Stimulated activated CD8-positive, alpha-beta memory T cell treated with anti-CD3 and anti-CD28 coated beads, Interleukin-2, amount 100 ng/mL, for 48 hours (primary cell): ENCODE results near the gene URI1.
"Not testable (repeated sequence)": the region's sequence is repeated elsewhere in the genome, so short reads cannot be mapped to it uniquely, and the experiment has no call there.

ENCODE experiments used
- DNase-seq, 2 donors: peaks; one replicate each; pipeline ENCODE4 v3.0.0-alpha.2; 2020; ENCODE audit warnings: low read depth in 2 of 2

Gene URI1

DNA sequence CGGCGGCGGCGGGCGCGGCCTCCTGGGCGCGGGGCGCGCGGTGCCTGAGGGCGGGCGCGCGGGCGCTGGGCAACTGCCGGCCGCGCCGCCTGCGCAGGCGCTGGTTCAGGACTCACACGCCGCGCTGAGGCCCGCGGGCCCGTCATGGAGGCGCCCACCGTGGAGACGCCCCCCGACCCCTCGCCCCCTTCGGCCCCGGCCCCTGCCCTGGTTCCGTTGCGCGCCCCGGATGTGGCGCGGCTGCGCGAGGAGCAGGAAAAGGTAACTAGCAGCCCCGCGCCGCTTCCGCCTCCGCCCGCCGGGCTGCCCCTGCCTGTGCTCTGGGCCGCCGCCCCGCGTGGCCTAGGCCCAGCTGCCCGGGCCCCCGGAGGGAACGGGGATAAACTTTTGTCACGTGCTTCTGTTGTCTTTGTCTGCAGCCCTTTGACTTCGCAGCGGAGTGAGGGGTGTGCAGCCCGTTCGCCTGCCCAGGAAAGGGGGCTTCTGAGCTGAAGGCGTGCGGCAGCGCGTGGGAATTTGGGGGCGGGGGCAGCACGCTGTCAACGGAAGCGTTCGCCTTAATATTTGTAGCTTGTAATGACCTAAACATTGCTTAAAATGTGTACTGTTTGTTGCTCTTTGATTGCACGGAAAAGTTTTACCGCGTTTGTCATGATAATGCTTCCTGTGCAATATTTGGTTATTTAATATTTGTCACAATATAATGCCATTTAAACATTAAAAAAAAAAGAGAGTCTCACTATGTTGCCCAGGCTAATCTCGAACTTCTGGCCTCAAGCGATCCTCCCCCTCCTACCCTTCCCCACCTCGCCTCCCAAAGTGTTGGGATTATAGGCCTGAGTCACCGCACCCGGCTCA lies 594 bp downstream of the URI1 start:
- DNase-seq, result peak; percentile 57 to 66

GRCh38 chr19:29943615-29944014 lies 1.6 kb downstream of the URI1 start:
- DNase-seq, result no peak

DNA sequence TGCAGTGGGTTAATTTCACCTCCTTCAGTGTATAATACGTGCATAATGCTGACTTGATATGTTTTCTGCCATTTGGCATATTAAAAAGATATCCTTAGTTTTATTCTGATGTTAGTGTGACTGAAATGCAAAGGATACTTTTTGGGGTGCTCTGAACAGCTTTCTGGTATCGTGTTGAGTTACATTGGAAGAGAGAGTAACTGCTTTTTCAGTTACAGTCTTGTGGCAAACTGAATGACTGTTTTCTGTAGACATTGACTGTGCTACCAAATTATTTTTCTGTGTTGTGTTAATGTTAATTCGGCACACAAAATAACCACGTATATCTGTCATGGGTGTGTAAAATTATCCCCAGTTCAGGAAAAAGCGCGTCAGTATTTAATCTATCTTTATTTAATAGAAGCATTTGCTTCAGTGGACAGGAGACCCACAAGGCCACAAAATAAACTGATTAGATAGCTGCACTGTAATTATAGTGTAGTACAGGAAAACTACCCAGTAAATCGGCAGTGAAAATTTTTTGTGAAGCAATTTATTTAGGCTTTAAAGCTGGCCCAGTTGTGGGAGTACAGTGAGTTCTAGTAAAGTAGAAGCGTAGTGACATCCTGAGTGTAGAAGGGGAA lies 2.5 kb downstream of the URI1 start:
- no peak for DNase-seq

GRCh38 chr19:29945017-29945416 lies 3.0 kb downstream of the URI1 start:
- DNase-seq, result no peak

DNA sequence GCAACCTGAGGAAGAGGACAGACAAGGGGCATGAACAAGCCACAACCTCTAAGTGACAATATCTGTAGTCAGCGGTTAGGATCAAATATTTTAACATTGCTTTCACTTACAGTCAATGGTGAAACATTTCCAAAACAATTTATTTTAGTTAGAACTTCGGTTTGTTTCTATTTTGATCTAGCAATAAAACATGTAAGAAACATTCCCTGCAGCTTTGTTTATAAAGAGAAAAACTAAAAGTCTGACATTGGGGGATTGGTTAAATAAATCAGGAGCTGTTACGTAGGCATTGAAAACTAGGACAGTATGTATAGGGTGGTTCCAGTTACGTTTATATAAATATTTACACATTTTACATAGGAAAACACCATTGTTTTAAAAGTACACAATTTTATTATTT lies 3.4 kb downstream of the URI1 start:
- DNase-seq, result no peak

DNA sequence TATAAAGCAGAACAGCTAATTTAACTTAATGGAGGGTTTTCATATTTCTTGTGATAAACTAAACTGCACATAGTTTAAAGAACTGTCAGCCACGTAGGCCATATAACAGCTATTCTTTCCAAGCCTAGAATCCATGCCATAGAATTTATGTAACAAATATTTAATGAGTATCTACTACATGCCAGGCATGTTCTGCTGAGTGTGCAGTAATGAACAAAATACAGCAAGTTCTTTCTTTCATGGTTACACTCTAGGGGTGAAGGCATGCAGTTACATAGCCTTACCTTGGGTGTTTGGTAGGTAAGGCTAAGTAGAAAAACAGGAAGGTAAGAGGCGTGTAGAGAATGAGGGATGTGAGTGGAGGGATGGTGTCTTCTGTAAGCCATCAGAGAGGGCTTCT lies 4.6 kb downstream of the URI1 start:
- DNase-seq, result no peak

DNA sequence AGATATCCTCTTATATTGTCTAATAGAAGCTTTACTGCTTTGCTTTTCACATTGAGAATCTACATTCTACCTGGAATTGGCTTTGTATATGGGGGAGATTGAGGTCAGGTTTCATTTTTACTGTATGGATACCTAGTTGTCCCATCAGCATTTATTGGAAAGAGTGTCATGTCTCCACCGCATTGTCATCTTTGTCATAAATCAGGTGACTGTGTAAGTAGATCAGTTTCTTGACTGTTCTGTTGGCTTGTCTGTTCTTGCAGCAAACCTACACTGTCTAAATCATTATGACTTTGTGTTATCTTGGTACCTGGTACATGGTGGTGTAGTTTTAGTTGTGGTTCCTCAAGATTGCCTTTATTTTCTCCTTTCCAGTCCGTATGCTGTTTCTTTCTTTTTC lies 5.8 kb downstream of the URI1 start:
- DNase-seq, result no peak

DNA sequence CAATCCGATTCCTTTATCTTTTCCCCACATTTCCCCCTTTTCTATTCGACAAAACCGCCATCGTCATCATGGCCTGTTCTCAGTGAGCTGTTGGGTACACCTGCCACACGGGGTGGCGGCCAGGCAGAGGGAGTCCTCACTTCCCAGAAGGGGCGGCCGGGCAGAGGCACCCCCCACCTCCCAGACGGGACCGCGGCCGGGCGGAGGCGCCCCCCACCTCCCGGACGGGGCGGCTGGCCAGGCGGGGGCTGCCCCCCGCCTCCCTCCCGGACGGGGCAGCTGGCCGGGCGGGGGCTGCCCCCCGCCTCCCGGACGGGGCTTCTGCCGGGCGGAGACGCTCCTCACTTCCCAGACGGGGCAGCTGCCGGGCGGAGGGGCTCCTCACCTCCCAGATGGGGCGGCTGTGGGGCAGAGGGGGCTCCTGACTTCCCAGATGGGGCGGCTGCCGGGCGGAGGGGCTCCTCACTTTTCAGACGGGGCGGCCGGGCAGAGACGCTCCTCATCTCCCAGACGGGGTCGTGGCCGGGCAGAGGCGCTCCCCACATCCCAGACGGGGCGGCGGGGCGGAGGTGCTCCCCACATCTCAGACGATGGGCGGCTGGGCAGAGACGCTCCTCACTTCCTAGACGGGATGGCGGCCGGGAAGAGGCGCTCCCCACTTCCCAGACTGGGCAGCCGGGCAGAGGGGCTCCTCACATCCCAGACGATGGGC lies 6.9 kb downstream of the URI1 start:
- not testable (repeated sequence) for DNase-seq

- no peak for DNase-seq
These were observed 10.1 kb downstream of the URI1 start for GRCh38 chr19:29952177-29952576.

- no peak for DNase-seq
These were observed 10.6 kb downstream of the URI1 start for GRCh38 chr19:29952646-29953045.

DNA sequence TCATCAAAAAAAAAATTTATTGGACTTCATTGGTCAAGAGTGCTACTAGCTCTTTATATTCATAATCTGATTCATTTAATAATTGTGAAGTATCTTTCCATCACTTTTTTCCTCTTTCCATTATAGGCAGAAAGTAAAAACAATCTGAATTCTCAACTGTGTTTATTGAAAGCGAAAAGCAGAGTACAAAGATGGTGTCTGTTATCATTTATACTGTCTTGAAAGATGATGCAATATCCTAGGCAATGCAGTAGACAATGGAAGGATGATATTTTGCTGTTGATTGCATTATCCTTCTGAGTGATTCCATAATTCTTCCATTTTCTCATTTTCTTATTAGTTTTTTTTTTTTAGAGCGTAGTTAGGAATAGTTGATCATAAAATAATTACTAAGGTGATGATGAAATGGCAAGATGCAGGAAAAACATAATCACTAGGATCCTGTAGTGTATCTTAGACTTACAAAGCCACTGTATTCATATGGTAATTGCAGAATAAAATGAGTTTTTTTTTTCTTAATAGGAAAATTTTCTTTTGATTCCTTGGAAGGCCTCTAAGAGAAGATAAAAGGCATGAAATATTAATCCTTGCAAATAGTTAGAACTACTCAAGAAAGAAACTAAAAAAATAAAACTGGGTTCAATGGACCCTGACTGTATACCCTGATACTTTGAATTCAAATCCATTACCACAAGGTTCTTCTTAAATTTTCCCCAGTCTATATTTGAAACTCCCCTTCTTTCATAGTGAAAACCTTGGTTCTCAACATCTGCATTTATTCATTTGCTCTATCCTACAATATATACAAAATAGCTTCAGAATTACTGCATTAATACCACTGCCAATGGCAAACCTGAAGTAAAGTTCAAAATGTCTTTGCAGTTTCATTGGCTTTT lies 11.6 kb downstream of the URI1 start:
- DNase-seq, result no peak

- DNase-seq, result no peak
These were observed 14.8 kb downstream of the URI1 start for GRCh38 chr19:29956855-29957254.

DNA sequence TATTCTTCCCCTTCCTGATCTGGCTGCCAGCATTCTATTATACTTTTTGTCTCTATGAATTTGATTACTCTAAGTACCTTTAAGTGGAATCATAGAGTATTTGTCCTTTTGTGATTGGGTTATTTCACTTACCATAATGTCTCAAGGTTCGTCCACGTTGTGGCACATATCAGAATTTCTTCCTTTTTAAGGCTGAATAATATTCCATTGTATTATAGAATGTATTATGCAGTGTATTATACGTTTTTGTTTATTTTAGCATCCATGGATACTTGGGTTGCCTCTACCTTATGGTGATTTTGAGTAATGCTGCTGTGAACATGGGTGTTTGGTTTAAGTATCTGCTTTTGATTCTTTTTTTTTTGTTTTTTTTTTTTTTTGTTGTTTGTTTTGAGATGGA lies 19.3 kb downstream of the URI1 start:
- DNase-seq, result no peak

- no peak for DNase-seq
These were observed 20.8 kb downstream of the URI1 start for GRCh38 chr19:29962793-29963192.

DNA sequence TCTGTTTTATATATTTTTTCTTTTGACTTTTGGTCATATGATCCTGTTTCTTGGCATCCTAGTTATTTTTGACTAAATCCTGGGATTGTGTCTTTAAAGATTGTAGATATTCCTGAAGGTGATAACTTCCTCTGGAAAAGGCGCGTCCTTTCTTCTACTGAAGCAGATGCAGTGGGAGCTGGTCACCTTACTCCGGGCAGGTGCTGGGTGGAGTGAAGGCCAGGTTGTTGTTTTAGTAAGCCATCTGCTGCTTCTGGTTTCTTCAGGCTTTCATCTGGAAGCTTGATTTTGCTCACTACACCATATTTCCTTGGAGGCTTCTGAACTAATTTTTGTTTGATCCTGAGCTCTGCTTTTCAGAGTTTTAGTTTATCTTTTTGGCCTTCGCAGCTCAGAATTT lies 21.5 kb downstream of the URI1 start:
- no peak for DNase-seq

GRCh38 chr19:29964171-29964570 lies 22.1 kb downstream of the URI1 start:
- no peak for DNase-seq

- no peak for DNase-seq
These were observed 23.5 kb downstream of the URI1 start for GRCh38 chr19:29965492-29965891.

- not testable (repeated sequence) for DNase-seq
These were observed 24.1 kb downstream of the URI1 start for GRCh38 chr19:29966142-29966541.

GRCh38 chr19:29966588-29967249 lies 24.7 kb downstream of the URI1 start:
- no peak for DNase-seq

GRCh38 chr19:29967623-29968022 lies 25.6 kb downstream of the URI1 start:
- DNase-seq, result no peak

- no peak for DNase-seq
These were observed 27.9 kb downstream of the URI1 start for GRCh38 chr19:29969891-29970290.
